ENCODE results near the gene SNX11.

SNX11 gene

DNA sequence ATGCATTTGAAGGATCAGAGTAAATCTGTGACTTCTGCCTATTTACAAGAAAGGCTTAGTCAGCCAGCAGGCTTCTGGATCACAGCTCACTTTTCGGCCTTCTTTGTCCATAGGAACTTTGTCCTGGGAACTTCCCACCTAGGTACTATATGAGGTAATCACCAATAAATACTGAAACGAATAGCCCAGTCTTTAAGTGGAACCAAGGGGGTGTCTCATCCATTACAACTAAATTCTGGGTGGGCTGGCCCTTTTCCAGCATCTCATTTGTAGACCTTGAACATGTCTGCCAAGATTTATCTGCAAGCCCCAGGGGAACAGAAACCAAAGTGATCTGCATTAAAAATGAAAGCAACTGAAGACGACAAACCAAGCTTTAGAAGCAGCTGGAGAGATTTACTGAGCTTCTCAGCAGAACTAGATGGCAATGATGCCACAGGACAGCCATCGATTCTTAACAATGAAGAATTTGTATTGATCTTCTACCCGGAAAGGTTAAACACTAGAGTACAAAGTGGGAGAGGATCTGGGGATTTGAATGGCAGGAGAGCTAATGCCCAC lies 55.5 kb downstream of the SNX11 start:
- DNase-seq: no peak

DNA sequence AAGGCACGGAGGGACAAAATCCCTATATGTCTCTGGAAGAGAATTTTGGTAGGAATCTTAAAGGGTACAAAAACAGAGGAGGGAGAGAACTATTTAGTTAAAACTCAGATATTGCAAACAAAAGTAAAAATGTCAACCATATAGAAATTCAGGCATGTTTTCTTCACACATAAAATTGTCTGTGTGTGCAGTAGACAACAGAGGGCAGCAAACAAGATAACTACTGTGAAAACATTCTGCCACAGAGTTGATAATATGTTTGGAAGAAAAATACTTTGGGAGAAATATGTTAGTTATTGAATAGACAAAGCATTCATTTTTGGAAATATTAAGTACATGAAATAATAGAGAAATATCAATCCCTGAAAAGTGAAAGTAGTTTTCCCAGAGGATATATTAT lies 56.2 kb downstream of the SNX11 start:
- DNase-seq: no peak

DNA sequence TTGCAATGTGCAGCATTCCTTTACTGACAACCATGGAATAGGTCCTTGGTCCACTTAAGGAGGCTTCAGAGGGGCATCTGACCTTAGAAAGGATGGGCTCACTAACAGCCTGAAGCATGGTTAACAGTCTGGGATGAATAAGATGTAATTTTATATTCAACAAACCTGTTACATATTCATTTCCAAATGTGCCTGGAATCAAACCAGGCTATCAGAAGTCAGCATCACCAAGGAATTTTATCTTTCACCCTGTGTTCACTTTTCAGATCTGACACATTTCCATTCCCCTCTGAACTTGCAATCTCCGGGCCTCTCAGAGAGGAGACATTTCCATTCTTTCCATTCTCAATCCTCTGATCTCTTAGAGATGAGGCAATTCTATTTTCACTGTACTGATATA lies 62.4 kb downstream of the SNX11 start:
- DNase-seq: no peak

Data from femur (tissue), 1 donor.